Sigmoid colon (tissue), 7 donors: ENCODE measurements around the gene ATP1B3. TPM values are rescaled to one million over a fixed set of nuclear protein-coding genes. Genes with fewer than 3 reads are reported as not detected.
"Not testable (repeated sequence)": the region's sequence is repeated elsewhere in the genome, so short reads cannot be mapped to it uniquely, and the experiment has no call there.

ENCODE experiments used
- DNase-seq: peaks from one replicate; pipeline ENCODE4 v3.0.0-alpha.2; 2019
- H3K27ac ChIP-seq, 4 donors: fragments of 200-600 bp; sonication (generic); one replicate each; pipeline ENCODE4 v1.5.1; 2016 to 2019; ENCODE audit warnings: mild to moderate bottlenecking in 1 of 4
- H3K27me3 ChIP-seq, 3 donors: fragments of 200-600 bp; sonication (generic); one replicate each; pipeline ENCODE4 v1.5.1; 2019; ENCODE audit warnings: mild to moderate bottlenecking in 1 of 3
- H3K36me3 ChIP-seq, 4 donors: fragments of 200-600 bp; sonication (generic); one replicate each; pipeline ENCODE4 v1.5.1; 2016 to 2019
- H3K4me1 ChIP-seq, 4 donors: fragments of 200-600 bp; sonication (generic); one replicate each; pipeline ENCODE4 v1.5.1; 2017 to 2019
- H3K4me3 ChIP-seq, 4 donors: fragments of 200-600 bp; sonication (generic); one replicate each; pipeline ENCODE4 v1.5.1; 2017 to 2019; ENCODE audit warnings: mild to moderate bottlenecking in 2 of 4, moderate library complexity in 1 of 4
- H3K9me3 ChIP-seq, 4 donors: fragments of 200-600 bp in 3 of 4; sonication (generic) in 3 of 4; one replicate each; pipeline versions ENCODE4 v1.5.1 to v1.6.1; 2013 to 2019
- EP300 ChIP-seq, 4 donors: sonication (generic); formaldehyde crosslinking; IDR thresholded peaks; one replicate each; pipeline ENCODE4 v1.6.1; 2017; ENCODE audit warnings: antibody characterized with exemption in 4 of 4
- POLR2A ChIP-seq, 2 donors: fragments of 450-650 bp; IDR thresholded peaks; one replicate each; pipeline ENCODE4 v1.6.1; 2016; ENCODE audit warnings: antibody characterized with exemption in 2 of 2, mild to moderate bottlenecking in 2 of 2, moderate library complexity in 2 of 2
- POLR2AphosphoS5 ChIP-seq, 4 donors: sonication (generic); formaldehyde crosslinking; IDR thresholded peaks; one replicate each; pipeline ENCODE4 v1.6.1; 2017; ENCODE audit warnings: antibody characterized with exemption in 4 of 4
- WGBS, 2 donors: extraction: QIAGEN DNeasy Blood & Tissue Kit; methylation state at CpG; one replicate each; pipeline ENCODE4 v1.1.7; 2013; 5-methylcytosine and 5-hydroxymethylcytosine counted together
- intact Hi-C: fragments of 100-400 bp; cut with DNase I; formaldehyde crosslinking; loops from one replicate; pipeline ENCODE4 v1.15.1; 2023
- polyA plus RNA-seq, 3 donors: library from polyadenylated mRNA; stranded (reverse); fragments of 200-250 nt; gene quantifications; one replicate each; pipeline ENCODE4 v1.2.3, GENCODE V29; 2013
- total RNA-seq, 4 donors: library from RNA; depleted of rRNA; stranded (reverse); fragments of >200 nt; gene quantifications; one replicate each; pipeline ENCODE4 v1.1.0, GENCODE V29; 2016
- TF ChIP-seq, protein P1 (sequence below), 4 experiments: fragments of 450-650 bp in 3 of 4; fragments of 200-600 bp in 1 of 4; IDR thresholded peaks; one replicate each; pipeline ENCODE4 v1.5.1; 2016 to 2019; ENCODE audit warnings: antibody characterized with exemption in 4 of 4, mild to moderate bottlenecking in 3 of 4, moderate library complexity in 2 of 4
- donor health status: healthy with polysubstance abuse.
- donor health status: Bipolar disorder and iron deficiency.
- donor health status: healthy.

The ATP1B3 gene
- total and polyA plus RNA-seq, 7 donors = 29.9 to 235 (median 69.5) TPM

DNA sequence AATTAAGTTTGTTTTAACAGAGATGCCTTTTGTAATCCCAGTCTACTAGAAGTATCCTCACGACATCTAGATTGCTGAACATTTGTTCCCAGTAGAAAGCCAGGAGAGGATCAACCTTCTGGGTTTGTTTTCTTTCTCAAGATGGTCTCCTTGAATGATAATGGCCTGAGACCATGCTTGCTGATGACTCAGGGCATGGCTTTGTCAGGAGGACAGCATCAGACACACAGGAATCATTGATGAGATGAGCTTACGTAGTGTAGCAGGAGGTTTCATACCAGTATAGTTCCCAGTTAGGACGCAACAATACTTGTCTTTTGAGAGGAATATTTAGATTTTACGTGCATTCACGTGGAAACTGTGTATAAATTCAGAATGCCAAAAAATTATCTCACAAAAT, 38.6 kb downstream of the ATP1B3 start:
- no peak for TF ChIP-seq EP300 (IDR thresholded peaks at IDR 0.05)
- TF ChIP-seq POLR2A (IDR thresholded peaks at IDR 0.05) = no peak
- TF ChIP-seq POLR2AphosphoS5 (IDR thresholded peaks at IDR 0.05) = no peak
- TF ChIP-seq, protein P1, sequence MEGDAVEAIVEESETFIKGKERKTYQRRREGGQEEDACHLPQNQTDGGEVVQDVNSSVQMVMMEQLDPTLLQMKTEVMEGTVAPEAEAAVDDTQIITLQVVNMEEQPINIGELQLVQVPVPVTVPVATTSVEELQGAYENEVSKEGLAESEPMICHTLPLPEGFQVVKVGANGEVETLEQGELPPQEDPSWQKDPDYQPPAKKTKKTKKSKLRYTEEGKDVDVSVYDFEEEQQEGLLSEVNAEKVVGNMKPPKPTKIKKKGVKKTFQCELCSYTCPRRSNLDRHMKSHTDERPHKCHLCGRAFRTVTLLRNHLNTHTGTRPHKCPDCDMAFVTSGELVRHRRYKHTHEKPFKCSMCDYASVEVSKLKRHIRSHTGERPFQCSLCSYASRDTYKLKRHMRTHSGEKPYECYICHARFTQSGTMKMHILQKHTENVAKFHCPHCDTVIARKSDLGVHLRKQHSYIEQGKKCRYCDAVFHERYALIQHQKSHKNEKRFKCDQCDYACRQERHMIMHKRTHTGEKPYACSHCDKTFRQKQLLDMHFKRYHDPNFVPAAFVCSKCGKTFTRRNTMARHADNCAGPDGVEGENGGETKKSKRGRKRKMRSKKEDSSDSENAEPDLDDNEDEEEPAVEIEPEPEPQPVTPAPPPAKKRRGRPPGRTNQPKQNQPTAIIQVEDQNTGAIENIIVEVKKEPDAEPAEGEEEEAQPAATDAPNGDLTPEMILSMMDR (IDR thresholded peaks at IDR 0.05) = no peak
- no peaks in the 10 kb centered on the region for H3K4me1 ChIP-seq
- peaks cover 0 to 51% (median 7%) of the 10 kb centered on the region in 4 donors for H3K36me3 ChIP-seq
- H3K4me3 ChIP-seq = no peak overlapping the region
- no peak overlapping the region for H3K27ac ChIP-seq
- 94 to 95% methylated on average over 5 of the region's 5 CpGs for WGBS, 2 donors
- no peaks in the 10 kb centered on the region for H3K9me3 ChIP-seq
- DNase-seq = no peak
- no peaks in the 10 kb centered on the region for H3K27me3 ChIP-seq
- intact Hi-C loops = loop anchor here (10.0 kb wide), 1 partner anchor 450 kb away; no protein-coding TSS in a partner anchor

DNA sequence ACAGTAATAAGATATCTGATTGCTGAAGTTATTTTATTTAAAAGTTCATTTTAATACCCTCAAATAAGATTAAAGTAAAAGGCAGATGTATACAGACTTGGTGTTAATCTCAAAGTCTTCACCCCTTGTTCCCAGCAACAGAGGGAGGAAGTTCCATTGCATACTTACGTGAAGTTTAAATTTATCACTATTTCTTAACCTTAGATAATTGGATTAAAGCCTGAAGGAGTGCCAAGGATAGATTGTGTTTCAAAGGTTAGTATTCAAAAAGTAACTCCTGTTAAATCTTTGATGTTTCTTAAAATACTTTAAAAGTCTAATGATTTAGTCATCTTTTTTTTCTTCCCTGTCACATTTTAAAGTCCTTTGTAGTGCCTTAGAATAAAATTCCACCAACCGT, 39.3 kb downstream of the ATP1B3 start:
- 94 to 97% methylated on average over 2 of the region's 2 CpGs for WGBS, 2 donors

DNA sequence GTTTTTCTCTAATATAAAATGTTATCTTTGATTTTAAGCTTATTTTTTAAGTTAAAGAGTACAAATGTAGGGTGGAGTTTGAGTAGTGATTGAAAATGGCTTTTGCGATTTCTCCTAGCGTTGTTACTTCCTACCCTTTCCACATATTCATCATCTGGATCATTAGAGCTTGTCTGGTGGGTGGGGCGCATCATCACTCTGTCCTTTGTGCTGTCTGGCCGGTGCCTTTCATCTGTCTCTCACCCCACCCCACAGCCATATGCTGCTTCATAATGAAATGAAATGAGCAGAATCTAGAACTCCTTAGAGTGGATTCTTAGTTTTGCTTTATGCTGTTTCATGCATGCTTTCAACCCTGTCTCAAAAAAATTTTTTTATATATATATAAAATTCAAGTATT, 44.3 kb downstream of the ATP1B3 start:
- Histone ChIP-seq H3K4me3 (no peak overlapping the region), H3K36me3 (peaks cover 0 to 53% (median 15%) of the 10 kb centered on the region in 4 donors), H3K4me1 (no peaks in the 10 kb centered on the region), H3K27me3 (no peaks in the 10 kb centered on the region), H3K9me3 (no peaks in the 10 kb centered on the region), H3K27ac (no peak overlapping the region)
- intact Hi-C loops = no loop called here
- WGBS, 2 donors = 72 to 91% methylated on average over 4 of the region's 4 CpGs
- DNase-seq = no peak
- TF ChIP-seq EP300 (IDR thresholded peaks at IDR 0.05) (no peak), POLR2A (IDR thresholded peaks at IDR 0.05) (no peak), POLR2AphosphoS5 (IDR thresholded peaks at IDR 0.05) (no peak)
- TF ChIP-seq, protein P1 (IDR thresholded peaks at IDR 0.05) = no peak

More for the DNA sequence above, 39.3 kb downstream of the ATP1B3 start:
- intact Hi-C loops = loop anchor here (10.0 kb wide), 1 partner anchor 451 kb away; no protein-coding TSS in a partner anchor
- no peaks in the 10 kb centered on the region for H3K4me1 ChIP-seq
- no peaks in the 10 kb centered on the region for H3K9me3 ChIP-seq
- TF ChIP-seq POLR2A (IDR thresholded peaks at IDR 0.05) (no peak), POLR2AphosphoS5 (IDR thresholded peaks at IDR 0.05) (no peak), EP300 (IDR thresholded peaks at IDR 0.05) (no peak)
- TF ChIP-seq, protein P1 (IDR thresholded peaks at IDR 0.05) = no peak
- H3K27ac ChIP-seq = no peak overlapping the region
- no peak for DNase-seq
- peaks cover 0 to 51% (median 7%) of the 10 kb centered on the region in 4 donors for H3K36me3 ChIP-seq
- H3K27me3 ChIP-seq = no peaks in the 10 kb centered on the region
- no peak overlapping the region for H3K4me3 ChIP-seq

DNA sequence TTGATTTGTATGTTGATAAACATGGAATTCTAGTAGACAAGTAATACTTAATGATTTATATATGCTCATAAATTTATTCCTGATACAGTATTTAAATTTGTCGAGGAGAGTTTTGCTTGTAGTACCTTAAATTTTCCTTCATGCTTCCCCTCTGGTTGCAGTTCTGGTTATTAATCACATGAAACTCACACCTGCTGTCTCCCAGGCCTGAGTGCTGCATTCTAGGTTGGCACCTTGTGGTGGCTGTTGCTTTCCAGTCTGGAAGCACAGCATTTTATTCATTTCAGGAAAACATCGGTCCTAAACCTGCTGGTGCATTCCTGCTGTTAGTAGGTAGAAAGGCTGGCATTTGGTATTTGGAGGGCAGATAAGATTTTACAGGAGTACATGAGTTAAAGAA, 44.9 kb downstream of the ATP1B3 start:
- H3K27ac ChIP-seq = no peak overlapping the region

DNA sequence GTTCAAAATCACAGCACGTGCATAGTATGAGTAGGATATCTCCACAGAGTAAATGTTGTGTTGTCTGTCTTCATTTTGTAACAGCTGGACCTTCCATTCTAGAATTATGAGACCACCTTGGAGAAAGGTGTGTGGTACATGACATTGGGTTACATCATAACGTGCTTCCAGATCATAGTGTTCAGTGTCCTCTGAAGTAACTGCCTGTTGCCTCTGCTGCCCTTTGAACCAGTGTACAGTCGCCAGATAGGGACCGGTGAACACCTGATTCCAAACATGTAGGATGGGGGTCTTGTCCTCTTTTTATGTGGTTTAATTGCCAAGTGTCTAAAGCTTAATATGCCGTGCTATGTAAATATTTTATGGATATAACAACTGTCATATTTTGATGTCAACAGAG, 49.2 kb downstream of the ATP1B3 start:
- H3K9me3 ChIP-seq, H3K27me3 ChIP-seq, H3K4me3 ChIP-seq, H3K27ac ChIP-seq, DNase-seq, H3K4me1 ChIP-seq, intact Hi-C loops: not testable (repeated sequence)
- whole genome bisulfite sequencing, 2 donors = 72 to 88% methylated on average over 5 of the region's 5 CpGs
- peaks cover 0 to 38% (median 16%) of the 10 kb centered on the region in 4 donors for H3K36me3 ChIP-seq

More for the DNA sequence above, 44.9 kb downstream of the ATP1B3 start:
- Histone ChIP-seq H3K36me3 (peaks cover 0 to 48% (median 16%) of the 10 kb centered on the region in 4 donors), H3K27me3 (no peaks in the 10 kb centered on the region), H3K4me1 (no peaks in the 10 kb centered on the region), H3K9me3 (no peaks in the 10 kb centered on the region), H3K4me3 (no peak overlapping the region)
- TF ChIP-seq POLR2AphosphoS5 (IDR thresholded peaks at IDR 0.05) (no peak), EP300 (IDR thresholded peaks at IDR 0.05) (no peak), POLR2A (IDR thresholded peaks at IDR 0.05) (no peak)
- TF ChIP-seq, protein P1 (IDR thresholded peaks at IDR 0.05) = no peak
- WGBS, 2 donors = 85 to 96% methylated on average over 2 of the region's 2 CpGs
- DNase-seq = no peak
- intact Hi-C loops = no loop called here
